GM13976 (cell line): ENCODE measurements around the gene CYBA.

Source experiments
- DNase-seq: peaks from one replicate; pipeline ENCODE4 v3.0.0; 2012; ENCODE audit warnings: low spot score
- in situ Hi-C: fragments of 300-500 bp; cut with MboI; formaldehyde crosslinking; loops from one replicate; pipeline ENCODE4 v1.12.0; 2022; ENCODE audit warnings: low sequenced_read_pairs, mixed read lengths, inconsistent platforms; ENCODE audit not compliant: unreplicated experiment
- TF ChIP-seq, protein P1 (sequence below): IDR thresholded peaks from 2 replicates; pipeline ENCODE4 v1.5.1; 2012; ENCODE audit warnings: borderline replicate concordance, mild to moderate bottlenecking; ENCODE audit not compliant: insufficient read depth; ENCODE audit errors: extremely low read depth, missing control alignments, control extremely low read depth

The CYBA gene

DNA sequence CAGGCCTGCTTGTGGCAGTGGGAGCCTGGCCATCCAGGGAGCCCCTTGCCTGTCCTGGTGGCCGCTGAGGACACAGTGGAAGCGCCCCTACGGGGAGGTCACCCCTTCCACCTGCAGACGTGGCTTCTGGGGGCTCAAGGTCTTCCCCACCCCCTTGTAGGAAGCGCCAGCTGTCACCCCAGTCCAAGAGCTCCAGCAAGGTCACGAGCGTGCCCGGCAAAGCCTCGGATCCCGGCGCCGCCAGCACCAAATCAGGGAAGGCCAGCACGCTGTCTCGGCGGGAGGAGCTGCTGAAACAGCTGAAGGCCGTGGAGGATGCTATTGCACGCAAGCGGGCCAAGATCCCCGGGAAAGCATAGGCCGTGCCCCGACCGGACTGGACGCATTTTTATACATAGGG is 19.9 kb downstream of the CYBA start:
- in situ Hi-C loops: no loop called here
- DNase-seq: no peak
- TF ChIP-seq, protein P1, sequence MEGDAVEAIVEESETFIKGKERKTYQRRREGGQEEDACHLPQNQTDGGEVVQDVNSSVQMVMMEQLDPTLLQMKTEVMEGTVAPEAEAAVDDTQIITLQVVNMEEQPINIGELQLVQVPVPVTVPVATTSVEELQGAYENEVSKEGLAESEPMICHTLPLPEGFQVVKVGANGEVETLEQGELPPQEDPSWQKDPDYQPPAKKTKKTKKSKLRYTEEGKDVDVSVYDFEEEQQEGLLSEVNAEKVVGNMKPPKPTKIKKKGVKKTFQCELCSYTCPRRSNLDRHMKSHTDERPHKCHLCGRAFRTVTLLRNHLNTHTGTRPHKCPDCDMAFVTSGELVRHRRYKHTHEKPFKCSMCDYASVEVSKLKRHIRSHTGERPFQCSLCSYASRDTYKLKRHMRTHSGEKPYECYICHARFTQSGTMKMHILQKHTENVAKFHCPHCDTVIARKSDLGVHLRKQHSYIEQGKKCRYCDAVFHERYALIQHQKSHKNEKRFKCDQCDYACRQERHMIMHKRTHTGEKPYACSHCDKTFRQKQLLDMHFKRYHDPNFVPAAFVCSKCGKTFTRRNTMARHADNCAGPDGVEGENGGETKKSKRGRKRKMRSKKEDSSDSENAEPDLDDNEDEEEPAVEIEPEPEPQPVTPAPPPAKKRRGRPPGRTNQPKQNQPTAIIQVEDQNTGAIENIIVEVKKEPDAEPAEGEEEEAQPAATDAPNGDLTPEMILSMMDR: no peak

DNA sequence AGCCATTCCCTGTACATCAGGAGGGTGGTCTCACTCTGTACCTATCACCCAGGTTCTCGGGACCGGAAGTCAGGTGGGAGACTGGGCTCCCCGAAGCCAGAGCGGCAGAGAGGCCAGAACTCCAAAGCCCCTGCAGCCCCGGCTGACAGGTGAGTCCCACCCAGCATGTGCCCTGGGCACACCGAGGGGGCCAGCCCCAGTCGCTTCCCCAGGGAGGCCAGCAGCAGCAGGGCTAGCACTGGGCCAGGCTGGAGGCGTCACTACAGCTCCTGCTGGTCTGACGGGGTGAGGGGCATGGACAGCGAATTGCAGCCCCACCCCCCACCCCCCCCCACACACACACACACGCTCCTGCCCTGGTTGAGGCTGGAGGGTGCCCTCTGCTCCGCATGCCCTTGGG is 20.4 kb downstream of the CYBA start:
- DNase-seq: no peak
- in situ Hi-C loops: no loop called here
- TF ChIP-seq, protein P1: no peak

DNA sequence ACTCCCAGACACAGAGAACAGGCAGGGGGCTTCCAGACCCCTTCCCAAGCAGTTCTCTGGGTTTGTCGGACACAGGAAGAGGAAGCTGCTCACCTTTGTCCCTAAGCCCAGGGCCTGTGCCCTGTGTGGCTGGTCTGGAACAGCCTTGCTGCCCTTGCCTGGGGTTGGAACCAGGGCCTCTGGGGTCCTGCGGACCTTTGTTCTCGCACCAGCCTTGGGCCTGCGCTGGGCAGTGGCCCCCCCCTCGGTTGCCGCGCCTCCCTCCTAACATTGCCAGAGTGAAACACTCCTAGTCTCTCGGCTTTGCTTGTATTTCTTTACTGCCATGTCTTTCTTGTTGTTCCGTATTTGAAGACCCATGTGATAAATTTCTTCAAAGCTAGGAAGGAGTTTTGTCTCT is 21.0 kb downstream of the CYBA start:
- in situ Hi-C loops: no loop called here
- TF ChIP-seq, protein P1: no peak
- no peak for DNase-seq

DNA sequence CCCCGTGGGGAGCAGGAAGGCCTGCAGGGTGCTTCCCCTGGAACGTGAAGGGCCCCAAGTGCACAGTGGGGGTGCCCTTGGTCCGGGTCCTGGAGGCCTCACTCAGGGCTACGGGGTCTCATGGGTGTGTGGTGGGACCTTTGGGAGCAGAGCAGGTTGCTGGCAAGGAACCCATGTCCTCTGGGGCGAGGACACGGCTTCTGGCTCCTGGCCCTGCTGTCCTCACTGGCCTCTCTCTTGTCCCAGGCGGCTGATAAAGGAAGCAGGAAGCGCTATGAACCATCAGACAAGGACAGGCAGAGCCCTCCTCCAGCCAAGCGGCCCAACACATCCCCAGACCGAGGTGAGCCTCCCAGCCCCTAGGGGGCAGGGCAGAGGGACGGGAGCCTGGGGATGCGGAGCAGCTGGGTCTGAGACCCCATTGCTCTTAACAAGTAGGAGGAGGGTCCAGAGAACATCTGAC is 22.3 kb downstream of the CYBA start:
- in situ Hi-C loops: no loop called here
- TF ChIP-seq, protein P1: peak; percentile 29
- DNase-seq: no peak

DNA sequence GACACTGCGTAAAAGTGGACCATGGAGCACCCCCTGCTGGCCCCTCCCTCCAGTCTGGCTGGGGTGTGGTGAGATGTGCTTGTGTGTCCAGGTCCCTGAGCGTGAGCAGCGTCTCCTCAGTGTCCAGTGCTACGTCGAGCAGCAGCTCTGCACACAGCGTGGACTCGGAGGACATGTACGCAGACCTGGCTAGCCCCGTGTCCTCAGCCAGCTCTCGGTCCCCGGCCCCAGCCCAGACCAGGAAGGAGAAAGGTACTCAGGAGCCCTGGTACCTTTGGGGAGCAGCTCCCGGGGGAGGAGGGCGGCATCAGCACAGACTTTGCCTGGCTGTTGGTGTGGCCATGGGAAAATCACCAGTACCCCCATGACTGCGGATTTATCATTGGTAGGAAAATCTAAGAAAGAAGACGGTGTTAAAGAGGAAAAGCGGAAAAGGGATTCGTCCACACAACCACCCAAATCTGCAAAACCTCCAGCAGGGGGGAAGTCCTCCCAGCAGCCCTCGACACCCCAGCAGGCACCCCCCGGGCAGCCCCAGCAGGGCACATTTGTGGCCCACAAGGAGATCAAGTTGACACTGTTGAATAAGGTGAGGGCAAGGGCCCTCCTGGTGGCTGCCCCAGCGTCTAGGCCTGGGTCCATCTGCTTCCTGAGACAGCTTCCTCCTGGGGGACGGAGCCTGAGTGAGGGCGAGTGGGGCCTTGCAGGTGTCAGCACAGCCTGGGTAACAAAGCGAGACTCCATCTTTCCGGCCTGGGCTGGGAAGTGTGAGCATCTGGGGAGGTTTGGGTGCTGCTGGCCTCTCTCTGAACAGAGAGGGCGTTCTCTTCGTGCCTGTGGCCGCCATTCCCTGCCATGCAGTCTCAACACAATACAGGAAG is 23.1 kb downstream of the CYBA start:
- no peak for DNase-seq
- TF ChIP-seq, protein P1: no peak
- in situ Hi-C loops: no loop called here

DNA sequence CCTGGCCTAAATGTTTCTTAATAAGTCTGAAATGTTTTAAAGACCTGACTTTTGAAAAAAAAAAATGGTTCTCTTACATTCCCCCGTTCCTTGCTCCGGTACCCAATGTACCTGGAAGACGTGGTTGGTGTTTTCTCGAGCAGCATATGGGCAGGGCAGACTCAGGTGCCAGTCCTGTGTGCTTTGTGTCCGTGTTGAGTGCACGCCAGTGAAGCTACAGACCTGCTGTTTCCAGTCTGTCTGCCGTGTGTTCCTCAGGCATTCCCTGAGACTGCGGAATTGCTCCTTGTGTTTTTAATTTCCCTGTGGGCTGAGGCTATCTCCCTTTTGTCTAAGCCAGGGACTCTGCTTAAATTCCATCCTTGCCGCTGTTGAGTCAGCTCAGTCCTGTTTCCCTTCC is 24.2 kb downstream of the CYBA start:
- in situ Hi-C loops: no loop called here
- TF ChIP-seq, protein P1: no peak
- DNase-seq: no peak
